Body of pancreas (tissue), 4 donors: ENCODE data around the gene LETMD1.

Source experiments
- CTCF ChIP-seq, 7 experiments: fragments of 450-650 bp in 4 of 7; fragments of 200-600 bp in 3 of 7; sonication (generic) in 3 of 7; IDR thresholded peaks; one replicate each; pipeline ENCODE4 v1.5.1; 2016 to 2019; ENCODE audit warnings: antibody characterized with exemption in 7 of 7
- POLR2A ChIP-seq, 3 donors: fragments of 450-650 bp; IDR thresholded peaks; one replicate each; pipeline ENCODE4 v1.6.1; 2016; ENCODE audit warnings: antibody characterized with exemption in 3 of 3, mild to moderate bottlenecking in 2 of 3

DNA sequence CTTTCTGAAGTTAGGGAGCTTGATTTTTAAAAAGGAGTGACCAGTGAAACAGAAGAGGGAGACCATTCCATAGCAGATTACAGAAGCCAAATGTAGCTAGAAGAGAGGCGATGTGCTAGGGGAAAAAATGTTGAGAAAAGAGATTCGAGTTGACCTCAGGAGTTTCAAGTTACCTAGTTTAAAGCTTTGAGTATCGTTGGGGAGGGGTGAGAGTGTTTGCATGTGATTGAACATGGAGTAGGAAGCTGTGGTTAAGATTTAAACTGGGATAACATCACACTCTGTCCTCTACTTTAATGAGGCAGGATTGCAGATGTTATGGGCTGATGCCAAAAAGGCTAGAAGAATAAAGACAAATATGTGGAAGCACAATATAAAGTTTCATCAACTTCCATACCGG, 3.7 kb downstream of the LETMD1 start:
- TF ChIP-seq CTCF (IDR thresholded peaks at IDR 0.05) (no peak), POLR2A (IDR thresholded peaks at IDR 0.05) (no peak)
